Gastrocnemius medialis (tissue), 4 donors: ENCODE results near the gene DNAJC11. TPM values are rescaled to one million over a fixed set of nuclear protein-coding genes. Genes with fewer than 3 reads are reported as not detected.
A peak's percentile ranks its signal among the peaks of the same experiment; 100 is the strongest.
"Not testable (repeated sequence)": the region's sequence is repeated elsewhere in the genome, so short reads cannot be mapped to it uniquely, and the experiment has no call there.

ENCODE experiments used
- ATAC-seq, 2 donors: fragments of 150-250 bp; one replicate each; pipeline ENCODE4 v1.9.1; 2016
- DNase-seq, 2 donors: peaks; one replicate each; pipeline ENCODE4 v3.0.0-alpha.2; 2019
- H3K27ac ChIP-seq, 4 donors: fragments of 200-600 bp; sonication (generic); 1 replicate in 1 of 4; 2 replicates in 3 of 4; pipeline ENCODE4 v1.5.1; 2016 to 2018; ENCODE audit warnings: mild to moderate bottlenecking in 2 of 4, moderate library complexity in 1 of 4
- H3K27me3 ChIP-seq, 3 donors: fragments of 200-600 bp; sonication (generic) in 2 of 3; 1 replicate in 1 of 3; 2 replicates in 2 of 3; pipeline versions ENCODE4 v1.5.1 to v1.6.0; 2016 to 2019; ENCODE audit warnings: mild to moderate bottlenecking in 1 of 3, moderate library complexity in 1 of 3
- H3K36me3 ChIP-seq, 2 donors: fragments of 200-600 bp; sonication (generic) in 1 of 2; one replicate each; pipeline ENCODE4 v1.5.1; 2017 to 2018
- H3K4me1 ChIP-seq, 2 donors: fragments of 200-600 bp; sonication (generic) in 1 of 2; one replicate each; pipeline ENCODE4 v1.5.1; 2016 to 2017; ENCODE audit warnings: mild to moderate bottlenecking in 2 of 2
- H3K4me3 ChIP-seq, 4 donors: fragments of 200-600 bp; sonication (generic) in 3 of 4; 1 replicate in 1 of 4; 2 replicates in 3 of 4; pipeline ENCODE4 v1.5.1; 2016 to 2019; ENCODE audit warnings: mild to moderate bottlenecking in 2 of 4
- H3K9me3 ChIP-seq, 3 donors: fragments of 200-600 bp; sonication (generic) in 2 of 3; 1 replicate in 1 of 3; 2 replicates in 2 of 3; pipeline ENCODE4 v1.5.1; 2016 to 2019
- CTCF ChIP-seq, 5 experiments: fragments of 450-650 bp in 3 of 5; fragments of 200-600 bp in 2 of 5; sonication (generic) in 2 of 5; IDR thresholded peaks in 4 of 5; conservative IDR thresholded peaks in 1 of 5; 1 replicate in 4 of 5; 2 replicates in 1 of 5; pipeline ENCODE4 v1.5.1; 2016 to 2019; ENCODE audit warnings: antibody characterized with exemption in 5 of 5, mild to moderate bottlenecking in 3 of 5, moderate library complexity in 3 of 5
- POLR2A ChIP-seq, 2 donors: fragments of 450-650 bp; IDR thresholded peaks; one replicate each; pipeline ENCODE4 v1.6.1; 2017; ENCODE audit warnings: antibody characterized with exemption in 2 of 2, mild to moderate bottlenecking in 2 of 2, moderate library complexity in 2 of 2
- in situ Hi-C, 4 donors: fragments of 200-750 bp; cut with MboI; loops; one replicate each; pipeline versions ENCODE4 v1.15.0 to v1.8.0; 2017; ENCODE audit warnings: low sequenced_read_pairs in 4 of 4
- intact Hi-C: fragments of 100-400 bp; cut with DNase I; formaldehyde crosslinking; loops from one replicate; pipeline ENCODE4 v1.15.1; 2023; ENCODE audit warnings: low total_unique reads
- total RNA-seq, 4 donors: library from RNA; depleted of rRNA; stranded (reverse); fragments of >200 nt; gene quantifications; one replicate each; pipeline versions ENCODE4 v1.1.0 to v1.2.3, GENCODE V29; 2016

The DNAJC11 gene
- total RNA-seq, 4 donors from 2014 or later, result 23.3 to 40.7 (median 30.8) TPM

DNA sequence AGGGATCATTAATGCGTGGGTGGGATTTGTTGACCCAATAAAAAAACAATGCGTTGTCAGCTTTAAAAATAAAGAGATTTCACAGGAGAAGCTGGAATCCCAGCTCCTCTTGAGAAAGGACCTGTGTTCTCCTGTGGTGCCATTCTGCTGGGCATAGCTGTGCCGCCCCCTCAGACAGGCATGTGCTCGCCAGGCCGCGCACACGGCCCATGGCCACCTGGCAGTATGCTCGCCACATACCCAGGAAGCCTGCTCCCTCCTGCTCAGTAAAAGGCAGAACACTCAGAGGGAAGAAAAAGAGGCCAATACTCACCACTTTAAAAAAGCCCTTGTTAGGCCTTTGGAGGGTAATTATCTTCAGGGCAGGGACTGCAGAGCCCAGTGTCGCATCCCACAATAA is 63.8 kb downstream of the DNAJC11 start:
- ATAC-seq (no peak), DNase-seq (no peak)
- in situ Hi-C loops (loop anchor here (5.0 to 25.0 kb wide), 4 partner anchors 53 to 150 kb away; partner anchors contain the start of genes NOL9 (in 1 of the 4), PLEKHG5 (in 1 of the 4) and ZBTB48 (in 1 of the 4)), intact Hi-C loops (no loop called here)
- Histone ChIP-seq H3K4me3 (no peak overlapping the region), H3K36me3 (peaks cover 0 to 78% of the 10 kb centered on the region in 2 donors), H3K4me1 (peaks cover 0 to 10% of the 10 kb centered on the region in 2 donors), H3K9me3 (no peaks in the 10 kb centered on the region), H3K27me3 (no peaks in the 10 kb centered on the region), H3K27ac (peak overlapping the region in 2 of 4 donors; percentile 43 to 56)
- no peak for TF ChIP-seq POLR2A (IDR thresholded peaks at IDR 0.05)
- no peak for TF ChIP-seq CTCF (IDR thresholded peaks at IDR 0.05 in 4 of 5, conservative IDR thresholded peaks at IDR 0.05 in 1 of 5)

GRCh38 chr1:6636778-6637177 is 64.8 kb downstream of the DNAJC11 start:
- ATAC-seq, H3K4me3 ChIP-seq, DNase-seq, H3K9me3 ChIP-seq, H3K4me1 ChIP-seq, H3K27me3 ChIP-seq, intact Hi-C loops, H3K27ac ChIP-seq: not testable (repeated sequence)
- H3K36me3 ChIP-seq, result peaks cover 0 to 80% of the 10 kb centered on the region in 2 donors
- in situ Hi-C loops, result loop anchor here (5.0 to 25.0 kb wide), 4 partner anchors 52 to 149 kb away; partner anchors contain the start of genes NOL9 (in 1 of the 4), PLEKHG5 (in 1 of the 4) and ZBTB48 (in 1 of the 4)

GRCh38 chr1:6635910-6636760 is 65.5 kb downstream of the DNAJC11 start:
- no peak overlapping the region for H3K4me3 ChIP-seq
- no peaks in the 10 kb centered on the region for H3K27me3 ChIP-seq
- peaks cover 0 to 82% of the 10 kb centered on the region in 2 donors for H3K36me3 ChIP-seq
- peaks cover 0 to 10% of the 10 kb centered on the region in 2 donors for H3K4me1 ChIP-seq
- DNase-seq, result no peak
- no peaks in the 10 kb centered on the region for H3K9me3 ChIP-seq
- no peak overlapping the region for H3K27ac ChIP-seq
- no peak for ATAC-seq
- TF ChIP-seq POLR2A (IDR thresholded peaks at IDR 0.05) (no peak), CTCF (IDR thresholded peaks at IDR 0.05 in 4 of 5, conservative IDR thresholded peaks at IDR 0.05 in 1 of 5) (no peak)
- intact Hi-C loops, result no loop called here
- in situ Hi-C loops, result loop anchor here (5.0 to 25.0 kb wide), 4 partner anchors 51 to 149 kb away; partner anchors contain the start of genes NOL9 (in 1 of the 4), PLEKHG5 (in 1 of the 4) and ZBTB48 (in 1 of the 4)

DNA sequence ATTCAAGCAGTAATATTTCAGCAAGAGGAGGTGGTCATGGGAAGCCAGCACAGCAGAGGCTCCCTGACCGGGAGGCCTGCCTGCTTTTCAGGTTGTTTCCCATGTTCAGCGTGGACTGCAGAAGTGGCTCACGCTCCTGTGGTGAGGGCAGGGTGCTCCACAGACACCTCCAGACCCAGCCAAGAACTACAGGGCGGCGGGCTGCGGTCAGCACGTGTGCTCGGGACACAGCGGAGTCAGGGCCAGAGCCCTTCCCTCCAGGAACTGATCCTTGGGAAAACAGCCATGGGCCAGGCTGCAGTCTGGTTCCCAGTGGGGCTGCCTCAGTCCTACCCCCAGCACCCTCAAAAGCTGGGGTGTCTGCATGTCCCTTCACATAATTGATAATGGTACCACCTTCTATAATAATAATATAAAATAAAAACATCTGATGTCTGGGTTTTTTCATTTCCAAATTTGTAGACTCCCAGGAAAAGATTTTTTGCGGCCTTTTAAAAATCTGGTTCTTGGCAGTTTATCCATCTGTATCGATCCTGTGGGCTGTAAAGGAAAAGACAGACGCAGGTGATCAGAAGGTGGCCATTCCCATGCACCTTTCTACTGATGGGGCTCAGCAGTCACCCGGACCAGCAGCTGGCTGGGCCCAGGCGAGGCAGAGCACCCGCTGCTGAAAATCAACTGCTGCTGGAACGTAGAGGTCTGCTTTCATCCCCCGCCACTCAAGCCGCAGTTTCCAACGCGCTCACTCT is 66.3 kb downstream of the DNAJC11 start:
- Histone ChIP-seq H3K27me3 (no peaks in the 10 kb centered on the region), H3K4me3 (no peak overlapping the region), H3K4me1 (peaks cover 0 to 10% of the 10 kb centered on the region in 2 donors), H3K9me3 (no peaks in the 10 kb centered on the region), H3K36me3 (peaks cover 0 to 83% of the 10 kb centered on the region in 2 donors), H3K27ac (peak overlapping the region in 2 of 4 donors; percentile 12 to 62)
- in situ Hi-C loops (loop anchor here (5.0 to 25.0 kb wide), 4 partner anchors 51 to 148 kb away; partner anchors contain the start of genes NOL9 (in 1 of the 4), PLEKHG5 (in 1 of the 4) and ZBTB48 (in 1 of the 4)), intact Hi-C loops (no loop called here)
- ATAC-seq (peak in 1 of 2 donors; percentile 1), DNase-seq (no peak)
- TF ChIP-seq CTCF (IDR thresholded peaks at IDR 0.05 in 4 of 5, conservative IDR thresholded peaks at IDR 0.05 in 1 of 5) (no peak), POLR2A (IDR thresholded peaks at IDR 0.05) (no peak)
